ENCODE results near the gene GCNT2.

GCNT2 gene

GRCh38 chr6:10612161-10612560 is 91.0 kb downstream of the GCNT2 start:
- no peak for TF ChIP-seq YY1 (IDR thresholded peaks at IDR 0.05; ENCODE audit: low read depth)
- no peak for TF ChIP-seq REST (IDR thresholded peaks at IDR 0.05; ENCODE audit: low read depth)
- TF ChIP-seq FOXM1 (IDR thresholded peaks at IDR 0.05; ENCODE audit: borderline replicate concordance, low read depth), result no peak
- TF ChIP-seq CEBPB (IDR thresholded peaks at IDR 0.05), result no peak

- TF ChIP-seq MAX (IDR thresholded peaks at IDR 0.05), result no peak
Measured at GRCh38 chr6:10613077-10613476, 91.9 kb downstream of the GCNT2 start.

- no peak for TF ChIP-seq EGR1 (IDR thresholded peaks at IDR 0.05)
- TF ChIP-seq MAX (IDR thresholded peaks at IDR 0.05), result no peak
- no peak for TF ChIP-seq YY1 (IDR thresholded peaks at IDR 0.05; ENCODE audit: low read depth)
- TF ChIP-seq CREB1 (IDR thresholded peaks at IDR 0.05; ENCODE audit: low read depth), result no peak
- no peak for TF ChIP-seq ZBTB7A (IDR thresholded peaks at IDR 0.05; ENCODE audit: low read depth)
- no peak for TF ChIP-seq TEAD4 (IDR thresholded peaks at IDR 0.05)
- TF ChIP-seq RAD21 (IDR thresholded peaks at IDR 0.05; ENCODE audit: low read depth), result no peak
- TF ChIP-seq CEBPB (IDR thresholded peaks at IDR 0.05), result no peak
- no peak for TF ChIP-seq TCF12 (IDR thresholded peaks at IDR 0.05; ENCODE audit: low read depth)
- no peak for TF ChIP-seq NFIC (IDR thresholded peaks at IDR 0.05)
Measured at GRCh38 chr6:10613723-10614122, 92.6 kb downstream of the GCNT2 start.

- TF ChIP-seq ZBTB7A (IDR thresholded peaks at IDR 0.05; ENCODE audit: low read depth) (no peak), NFIC (IDR thresholded peaks at IDR 0.05) (no peak), MAX (IDR thresholded peaks at IDR 0.05) (no peak), EGR1 (IDR thresholded peaks at IDR 0.05) (no peak), EP300 (IDR thresholded peaks at IDR 0.05; ENCODE audit: borderline replicate concordance) (no peak), CREB1 (IDR thresholded peaks at IDR 0.05; ENCODE audit: low read depth) (no peak), CEBPB (IDR thresholded peaks at IDR 0.05) (no peak), USF1 (IDR thresholded peaks at IDR 0.05) (no peak), TCF12 (IDR thresholded peaks at IDR 0.05; ENCODE audit: low read depth) (no peak), RAD21 (IDR thresholded peaks at IDR 0.05; ENCODE audit: low read depth) (no peak), TAF1 (IDR thresholded peaks at IDR 0.05; ENCODE audit: low read depth) (no peak)
Measured at GRCh38 chr6:10615675-10616074, 94.5 kb downstream of the GCNT2 start.

- TF ChIP-seq EGR1 (IDR thresholded peaks at IDR 0.05) (no peak), REST (IDR thresholded peaks at IDR 0.05; ENCODE audit: low read depth) (no peak), MAX (IDR thresholded peaks at IDR 0.05) (no peak), TAF1 (IDR thresholded peaks at IDR 0.05; ENCODE audit: low read depth) (no peak), CREB1 (IDR thresholded peaks at IDR 0.05; ENCODE audit: low read depth) (no peak), ZBTB7A (IDR thresholded peaks at IDR 0.05; ENCODE audit: low read depth) (no peak)
Measured at GRCh38 chr6:10617008-10617696, 96.0 kb downstream of the GCNT2 start.

GRCh38 chr6:10618409-10618808 is 97.3 kb downstream of the GCNT2 start:
- TF ChIP-seq USF1 (IDR thresholded peaks at IDR 0.05) (no peak), EP300 (IDR thresholded peaks at IDR 0.05; ENCODE audit: borderline replicate concordance) (no peak), EGR1 (IDR thresholded peaks at IDR 0.05) (no peak), REST (IDR thresholded peaks at IDR 0.05; ENCODE audit: low read depth) (no peak), MAX (IDR thresholded peaks at IDR 0.05) (no peak), FOXM1 (IDR thresholded peaks at IDR 0.05; ENCODE audit: borderline replicate concordance, low read depth) (no peak), CREB1 (IDR thresholded peaks at IDR 0.05; ENCODE audit: low read depth) (no peak), RAD21 (IDR thresholded peaks at IDR 0.05; ENCODE audit: low read depth) (no peak), TCF12 (IDR thresholded peaks at IDR 0.05; ENCODE audit: low read depth) (no peak), TEAD4 (IDR thresholded peaks at IDR 0.05) (no peak), TAF1 (IDR thresholded peaks at IDR 0.05; ENCODE audit: low read depth) (no peak), YY1 (IDR thresholded peaks at IDR 0.05; ENCODE audit: low read depth) (no peak)
